NCI-H446 treated with DMSO at 0.1 percent for 48 hours (cell line): ENCODE measurements around the gene LRRC8A.
"Not testable (repeated sequence)": the region's sequence is repeated elsewhere in the genome, so short reads cannot be mapped to it uniquely, and the experiment has no call there.

ENCODE experiments used
- DNase-seq: peaks from one replicate; lab custom pipeline; 2025; lab: John Stamatoyannopoulos, UW

The LRRC8A gene

GRCh38 chr9:128881884-128882676, at the start of gene LRRC8A, which contains the start of gene KYAT1:
Gene LRRC8A (plus strand): TSS chr9:128882133. CDS start chr9:128907165, 25,032 bp downstream.
Gene KYAT1 (minus strand): TSS chr9:128881950. CDS start chr9:128845405, 36,545 bp downstream.
- DNase-seq = peak; percentile 79

- no peak for DNase-seq
These were observed 48.2 kb upstream of the LRRC8A start for GRCh38 chr9:128833696-128834095.

DNA sequence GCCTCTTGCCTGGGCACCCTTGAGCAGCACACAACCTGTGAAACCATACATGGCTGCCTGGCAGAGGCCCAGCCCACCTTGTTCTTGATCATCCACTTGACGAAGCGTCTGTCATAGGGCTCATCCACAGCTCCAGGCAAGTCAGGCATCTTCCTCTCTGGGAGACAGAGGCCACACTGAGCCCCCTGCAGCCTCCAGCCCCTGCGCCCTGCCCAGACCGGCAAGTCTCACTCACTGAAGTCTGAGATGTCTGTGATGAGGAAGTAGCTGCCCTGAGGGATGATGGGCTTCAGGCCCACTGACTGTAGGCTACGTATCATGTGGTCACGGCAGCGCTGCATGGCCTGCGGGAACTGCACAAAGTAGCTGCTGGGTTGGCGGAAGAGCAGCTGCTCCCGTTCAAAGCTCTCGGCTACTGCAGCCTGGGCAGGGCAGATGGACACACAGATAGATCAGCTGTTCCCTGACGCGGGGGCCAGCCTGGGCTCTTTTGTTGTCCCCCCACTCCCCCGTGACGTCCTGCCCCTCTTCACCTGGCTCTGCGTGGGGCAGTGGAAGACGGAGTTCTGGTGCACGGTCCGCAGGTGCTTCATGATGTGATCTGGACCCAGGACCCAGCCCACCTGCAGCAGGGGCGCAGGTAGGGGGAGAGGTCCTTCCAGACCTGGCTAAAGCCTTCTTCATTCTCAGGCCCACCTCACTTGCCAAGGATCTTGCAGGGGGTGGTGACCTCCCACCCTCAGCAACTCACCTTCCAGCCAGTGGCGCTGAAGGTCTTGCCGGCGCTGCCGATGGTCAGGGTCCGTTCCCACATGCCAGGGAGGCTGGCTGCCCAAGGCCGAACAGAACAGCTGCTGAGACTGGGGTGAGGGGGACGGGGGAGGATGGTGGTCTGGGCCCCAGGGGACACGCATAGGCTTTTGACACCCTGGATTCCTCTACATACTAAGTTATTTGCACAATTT, 46.4 kb upstream of the LRRC8A start:
- no peak for DNase-seq

DNA sequence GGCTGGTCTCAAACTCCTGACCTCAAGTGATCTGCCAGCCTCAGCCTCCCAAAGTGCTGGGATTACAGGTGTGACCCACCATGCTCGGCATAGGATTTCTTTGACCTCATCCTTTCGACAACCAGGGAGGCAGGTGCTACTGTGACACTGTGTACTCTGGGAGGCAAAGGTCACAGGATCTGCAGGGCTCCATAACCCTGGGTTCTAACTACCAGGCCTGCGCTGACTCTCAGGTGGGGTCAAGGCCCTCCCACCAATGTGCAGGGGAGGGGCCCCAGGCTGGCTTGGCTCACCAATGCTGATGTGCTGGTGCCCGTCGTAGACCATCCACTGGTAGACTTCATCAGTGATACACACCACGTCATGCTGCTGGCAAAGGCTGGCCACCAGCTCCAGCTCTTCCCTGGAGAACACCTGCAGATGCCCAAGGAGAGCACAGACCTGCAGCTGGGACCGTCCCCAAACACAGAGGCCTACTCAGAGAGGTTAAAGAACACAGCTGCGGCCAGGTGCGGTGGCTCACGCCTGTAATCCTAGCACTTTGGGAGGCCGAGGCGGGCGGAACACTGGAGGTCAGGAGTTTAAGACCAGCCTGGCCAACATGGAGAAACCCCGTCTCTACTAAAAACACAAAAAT, 45.3 kb upstream of the LRRC8A start:
- DNase-seq = no peak

DNA sequence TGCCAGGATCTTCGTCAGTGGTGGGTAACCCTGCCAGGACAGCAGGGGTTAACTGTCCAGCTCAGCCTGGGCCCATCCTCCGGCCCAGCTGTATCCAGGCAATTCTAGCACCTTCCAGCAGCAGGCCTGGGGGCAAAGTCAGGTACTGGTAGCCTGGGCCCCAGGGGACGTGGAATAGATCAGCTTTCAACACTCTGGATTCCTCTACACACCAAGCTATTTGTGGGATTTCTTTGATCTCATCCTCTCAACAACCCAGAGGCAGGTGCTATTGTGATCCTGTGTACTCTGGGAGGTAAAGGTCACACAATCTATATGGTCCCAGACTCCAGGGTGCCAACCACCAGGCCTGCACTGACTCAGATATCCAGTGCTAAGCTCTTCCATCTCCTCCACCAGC, 43.6 kb upstream of the LRRC8A start:
- no peak for DNase-seq

GRCh38 chr9:128840524-128840923, 41.4 kb upstream of the LRRC8A start:
- no peak for DNase-seq

GRCh38 chr9:128841694-128842492, 40.0 kb upstream of the LRRC8A start:
- DNase-seq = no peak

DNA sequence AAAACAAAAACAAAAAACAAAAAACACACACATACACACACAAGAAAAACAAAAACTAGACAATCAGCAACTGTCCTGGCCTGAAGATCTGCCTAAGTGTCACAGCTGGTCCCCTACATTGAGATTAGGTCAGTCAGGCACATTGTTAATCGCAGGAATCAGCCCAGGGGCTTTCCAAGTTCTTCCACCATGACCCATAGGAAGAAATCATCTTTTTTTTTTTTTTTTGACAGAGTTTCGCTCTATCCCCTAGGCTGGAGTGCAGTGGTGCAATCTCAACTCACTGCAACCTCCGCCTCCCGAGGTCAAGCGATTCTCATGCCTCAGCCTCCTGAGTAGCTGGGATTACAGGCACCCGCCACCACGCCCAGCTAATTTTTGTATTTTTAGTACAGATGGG, 38.8 kb upstream of the LRRC8A start:
- DNase-seq = not testable (repeated sequence)

DNA sequence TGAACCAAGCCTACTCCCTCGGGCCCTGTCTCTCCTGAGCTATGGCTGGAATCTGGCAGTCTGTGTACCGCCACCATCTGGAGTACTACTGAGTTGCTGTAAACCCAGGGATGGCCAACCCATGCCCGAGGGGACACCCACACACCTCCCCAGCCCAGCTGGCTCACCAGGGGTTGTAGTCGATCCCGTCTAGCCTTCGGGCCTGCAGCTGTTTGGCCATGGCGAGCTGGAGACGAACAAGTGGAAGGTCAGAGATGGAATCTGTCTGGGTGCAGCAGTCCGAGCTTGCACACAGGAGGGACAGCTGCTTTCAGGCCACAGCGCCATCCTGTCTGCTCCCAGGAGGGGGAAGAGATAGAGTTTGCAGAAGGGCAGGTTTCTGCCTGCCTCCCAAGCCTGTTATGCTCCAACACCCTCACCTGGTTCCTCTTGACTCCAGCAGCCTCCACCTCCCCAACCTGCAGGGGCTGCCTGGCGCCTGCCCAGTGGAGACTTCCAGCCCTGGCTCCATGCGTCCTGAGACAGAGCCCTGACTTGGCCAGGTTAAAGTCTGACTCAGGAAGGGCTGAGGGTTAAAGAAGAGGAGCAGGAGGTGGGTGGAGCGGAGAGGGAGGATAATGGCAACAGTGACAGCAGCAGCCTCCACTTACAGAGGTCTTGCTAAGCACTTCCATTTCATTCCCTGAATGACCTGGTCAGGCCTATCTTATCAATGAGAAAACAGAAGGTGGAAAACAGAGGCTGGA, 36.6 kb upstream of the LRRC8A start:
- DNase-seq = no peak

GRCh38 chr9:128846680-128847030, 35.3 kb upstream of the LRRC8A start:
- no peak for DNase-seq

- no peak for DNase-seq
These were observed 34.1 kb upstream of the LRRC8A start for GRCh38 chr9:128847803-128848202.

GRCh38 chr9:128851024-128851423, 30.9 kb upstream of the LRRC8A start:
- DNase-seq = not testable (repeated sequence)

GRCh38 chr9:128851779-128852600, 29.9 kb upstream of the LRRC8A start:
- DNase-seq = not testable (repeated sequence)

- not testable (repeated sequence) for DNase-seq
These were observed 29.3 kb upstream of the LRRC8A start for GRCh38 chr9:128852646-128853045.

- not testable (repeated sequence) for DNase-seq
These were observed 27.5 kb upstream of the LRRC8A start for GRCh38 chr9:128854454-128854853.

GRCh38 chr9:128858476-128858875, 23.5 kb upstream of the LRRC8A start:
- not testable (repeated sequence) for DNase-seq

GRCh38 chr9:128860937-128861336, 21.0 kb upstream of the LRRC8A start:
- DNase-seq = no peak

DNA sequence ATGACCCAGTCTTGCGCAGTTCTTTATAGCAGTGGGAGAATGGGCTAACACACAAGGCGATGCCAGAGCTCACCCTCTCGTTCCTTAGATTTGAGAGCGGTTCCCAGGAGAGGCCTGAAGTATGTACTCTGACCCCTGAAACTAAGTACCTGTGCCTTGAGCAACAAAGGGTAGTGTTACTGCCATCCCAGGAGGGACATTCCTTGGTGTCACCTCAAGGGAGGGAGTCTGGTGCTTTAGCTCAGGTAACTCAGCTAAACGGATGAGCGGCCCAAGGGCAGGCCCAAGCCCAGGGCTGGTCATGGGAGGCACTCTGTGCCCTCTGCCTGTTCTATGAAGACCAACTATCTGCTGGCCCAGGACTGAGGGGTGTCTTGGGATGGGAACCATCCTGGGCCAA, 20.4 kb upstream of the LRRC8A start:
- DNase-seq = no peak

- DNase-seq = no peak
These were observed 19.5 kb upstream of the LRRC8A start for GRCh38 chr9:128862401-128862851.

GRCh38 chr9:128863647-128864046, 18.3 kb upstream of the LRRC8A start:
- no peak for DNase-seq
